ENCODE measurements around the gene FAM120A.

Gene FAM120A

GRCh38 chr9:93496285-93496684, 44.8 kb downstream of the FAM120A start:
- Histone ChIP-seq H3K36me3 (ENCODE audit: low read depth) (peaks cover 78% of the 10 kb centered on the region), H3K9me3 (ENCODE audit: severe bottlenecking) (no peaks in the 10 kb centered on the region)
- ATAC-seq (ENCODE audit: low read depth): no peak

GRCh38 chr9:93500571-93501298, 49.2 kb downstream of the FAM120A start:
- no peaks in the 10 kb centered on the region for H3K27me3 ChIP-seq (ENCODE audit: insufficient read depth, poor library complexity, severe bottlenecking)
- peak overlapping the region; percentile 12 for H3K4me3 ChIP-seq (ENCODE audit: severe bottlenecking)
- H3K4me1 ChIP-seq (ENCODE audit: insufficient read depth, poor library complexity, severe bottlenecking): peaks cover 18% of the 10 kb centered on the region
- H3K9me3 ChIP-seq (ENCODE audit: severe bottlenecking): no peaks in the 10 kb centered on the region
- peak; percentile 11; the same call in 1 of the 3 replicates for ATAC-seq (ENCODE audit: low read depth)
- peak overlapping the region; percentile 16 for H3K27ac ChIP-seq (ENCODE audit: poor library complexity, severe bottlenecking)
- peaks cover 79% of the 10 kb centered on the region for H3K36me3 ChIP-seq (ENCODE audit: low read depth)
- no peak for DNase-seq (ENCODE audit: low spot score)
- no peak for TF ChIP-seq CTCF (IDR thresholded peaks at IDR 0.05; ENCODE audit: poor library complexity, severe bottlenecking)

More at GRCh38 chr9:93496285-93496684, 44.8 kb downstream of the FAM120A start:
- Histone ChIP-seq H3K27me3 (ENCODE audit: insufficient read depth, poor library complexity, severe bottlenecking) (no peaks in the 10 kb centered on the region), H3K27ac (ENCODE audit: poor library complexity, severe bottlenecking) (no peak overlapping the region), H3K4me3 (ENCODE audit: severe bottlenecking) (no peak overlapping the region), H3K4me1 (ENCODE audit: insufficient read depth, poor library complexity, severe bottlenecking) (no peaks in the 10 kb centered on the region)
- no peak for DNase-seq (ENCODE audit: low spot score)
- no peak for TF ChIP-seq CTCF (IDR thresholded peaks at IDR 0.05; ENCODE audit: poor library complexity, severe bottlenecking)

- Histone ChIP-seq H3K4me1 (ENCODE audit: insufficient read depth, poor library complexity, severe bottlenecking) (peaks cover 20% of the 10 kb centered on the region), H3K4me3 (ENCODE audit: severe bottlenecking) (peak overlapping the region; percentile 12), H3K9me3 (ENCODE audit: severe bottlenecking) (no peaks in the 10 kb centered on the region), H3K27me3 (ENCODE audit: insufficient read depth, poor library complexity, severe bottlenecking) (no peaks in the 10 kb centered on the region), H3K27ac (ENCODE audit: poor library complexity, severe bottlenecking) (peak overlapping the region; percentile 16), H3K36me3 (ENCODE audit: low read depth) (peaks cover 75% of the 10 kb centered on the region)
- no peak for ATAC-seq (ENCODE audit: low read depth)
- DNase-seq (ENCODE audit: low spot score): no peak
- no peak for TF ChIP-seq CTCF (IDR thresholded peaks at IDR 0.05; ENCODE audit: poor library complexity, severe bottlenecking)
Measured at GRCh38 chr9:93501406-93501805, 49.9 kb downstream of the FAM120A start.

DNA sequence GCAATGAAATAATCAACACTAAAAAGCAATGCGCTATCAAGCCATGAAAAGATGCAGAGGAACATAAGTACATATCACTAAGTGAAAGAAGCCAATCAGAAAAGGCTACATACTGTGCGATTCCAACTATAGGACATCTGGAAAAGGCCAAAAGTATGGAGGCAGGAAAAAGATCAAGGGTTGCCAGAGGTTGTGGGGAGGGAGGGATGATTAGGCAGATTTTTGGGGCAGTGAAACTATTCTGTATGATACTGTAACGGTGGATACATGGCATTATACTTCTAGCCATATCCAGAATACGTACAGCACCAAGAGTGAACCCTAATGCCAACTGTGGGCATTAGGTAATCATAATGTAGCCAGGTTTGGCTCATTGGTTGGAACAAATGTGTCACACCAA, 51.9 kb downstream of the FAM120A start:
- H3K4me1 ChIP-seq (ENCODE audit: insufficient read depth, poor library complexity, severe bottlenecking): peaks cover 20% of the 10 kb centered on the region
- TF ChIP-seq CTCF (IDR thresholded peaks at IDR 0.05; ENCODE audit: poor library complexity, severe bottlenecking): no peak
- no peaks in the 10 kb centered on the region for H3K9me3 ChIP-seq (ENCODE audit: severe bottlenecking)
- H3K4me3 ChIP-seq (ENCODE audit: severe bottlenecking): no peak overlapping the region
- ATAC-seq (ENCODE audit: low read depth) (no peak), DNase-seq (ENCODE audit: low spot score) (no peak)
- H3K27ac ChIP-seq (ENCODE audit: poor library complexity, severe bottlenecking): peak overlapping the region; percentile 56
- H3K27me3 ChIP-seq (ENCODE audit: insufficient read depth, poor library complexity, severe bottlenecking): no peaks in the 10 kb centered on the region
- H3K36me3 ChIP-seq (ENCODE audit: low read depth): peaks cover 55% of the 10 kb centered on the region

DNA sequence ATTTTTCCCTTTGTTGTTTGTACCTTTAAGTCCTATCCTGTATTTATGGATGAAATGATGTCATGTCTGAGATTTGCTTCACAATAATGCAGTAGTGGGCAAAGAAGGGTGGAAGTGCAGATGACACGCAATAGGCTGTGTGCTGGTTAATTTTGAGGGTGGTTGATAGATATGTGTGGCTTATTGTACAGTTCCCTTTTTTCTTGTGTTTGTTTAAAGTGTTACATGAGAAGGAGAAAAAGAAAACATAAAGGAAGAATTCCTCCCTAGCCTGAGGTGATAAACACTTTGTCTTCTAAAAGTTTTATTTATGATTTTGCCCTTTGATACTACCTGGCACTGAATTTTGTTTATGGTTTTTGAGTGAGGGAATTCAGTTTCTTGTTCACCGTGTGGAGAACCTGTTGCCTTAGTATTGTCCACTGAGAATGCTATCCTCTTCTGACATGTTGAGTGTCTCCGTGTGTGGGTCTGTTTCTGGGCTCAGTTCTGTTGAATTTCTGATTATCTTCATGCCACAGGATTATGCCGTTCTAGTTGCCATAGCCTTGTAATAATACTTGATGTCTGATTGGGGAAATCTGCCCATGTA, 54.2 kb downstream of the FAM120A start:
- H3K4me1 ChIP-seq (ENCODE audit: insufficient read depth, poor library complexity, severe bottlenecking): peaks cover 20% of the 10 kb centered on the region
- ATAC-seq (ENCODE audit: low read depth) (no peak), DNase-seq (ENCODE audit: low spot score) (no peak)
- H3K27me3 ChIP-seq (ENCODE audit: insufficient read depth, poor library complexity, severe bottlenecking): no peaks in the 10 kb centered on the region
- no peak overlapping the region for H3K4me3 ChIP-seq (ENCODE audit: severe bottlenecking)
- H3K27ac ChIP-seq (ENCODE audit: poor library complexity, severe bottlenecking): peak overlapping the region; percentile 56
- TF ChIP-seq CTCF (IDR thresholded peaks at IDR 0.05; ENCODE audit: poor library complexity, severe bottlenecking): no peak
- H3K36me3 ChIP-seq (ENCODE audit: low read depth): peaks cover 42% of the 10 kb centered on the region
- H3K9me3 ChIP-seq (ENCODE audit: severe bottlenecking): no peaks in the 10 kb centered on the region

Measured in RWPE2 (cell line).